ENCODE results near the gene GTF3A.

DNA sequence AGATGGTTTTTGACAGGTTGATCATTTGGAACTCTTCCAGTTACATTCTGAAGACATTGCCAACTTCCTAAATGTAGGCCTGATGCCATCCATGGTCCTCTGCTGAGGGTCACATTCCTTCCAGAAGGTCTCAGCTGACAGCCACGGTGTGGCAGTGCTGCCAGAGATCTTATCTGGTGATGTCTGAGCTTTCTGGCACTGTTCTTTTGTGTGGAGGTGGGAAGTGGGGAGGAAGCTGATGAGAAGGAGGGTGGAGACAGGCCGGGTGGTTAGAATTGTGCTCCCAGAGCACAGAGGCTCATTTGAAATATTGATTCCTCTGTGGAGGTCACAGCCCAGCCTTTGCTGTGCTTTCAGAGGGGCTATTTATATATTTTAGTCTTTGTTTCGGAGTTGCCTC, 42.1 kb downstream of the GTF3A start:
- TF ChIP-seq, protein P1, sequence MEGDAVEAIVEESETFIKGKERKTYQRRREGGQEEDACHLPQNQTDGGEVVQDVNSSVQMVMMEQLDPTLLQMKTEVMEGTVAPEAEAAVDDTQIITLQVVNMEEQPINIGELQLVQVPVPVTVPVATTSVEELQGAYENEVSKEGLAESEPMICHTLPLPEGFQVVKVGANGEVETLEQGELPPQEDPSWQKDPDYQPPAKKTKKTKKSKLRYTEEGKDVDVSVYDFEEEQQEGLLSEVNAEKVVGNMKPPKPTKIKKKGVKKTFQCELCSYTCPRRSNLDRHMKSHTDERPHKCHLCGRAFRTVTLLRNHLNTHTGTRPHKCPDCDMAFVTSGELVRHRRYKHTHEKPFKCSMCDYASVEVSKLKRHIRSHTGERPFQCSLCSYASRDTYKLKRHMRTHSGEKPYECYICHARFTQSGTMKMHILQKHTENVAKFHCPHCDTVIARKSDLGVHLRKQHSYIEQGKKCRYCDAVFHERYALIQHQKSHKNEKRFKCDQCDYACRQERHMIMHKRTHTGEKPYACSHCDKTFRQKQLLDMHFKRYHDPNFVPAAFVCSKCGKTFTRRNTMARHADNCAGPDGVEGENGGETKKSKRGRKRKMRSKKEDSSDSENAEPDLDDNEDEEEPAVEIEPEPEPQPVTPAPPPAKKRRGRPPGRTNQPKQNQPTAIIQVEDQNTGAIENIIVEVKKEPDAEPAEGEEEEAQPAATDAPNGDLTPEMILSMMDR (IDR thresholded peaks at IDR 0.05 in 2 of 3, conservative IDR thresholded peaks at IDR 0.05 in 1 of 3; ENCODE audit: insufficient read depth in 2 of 3, low read depth in 1 of 3, low read length in 3 of 3): no peak
- TF ChIP-seq NR3C1 (CRISPR knock-in tag; IDR thresholded peaks at IDR 0.05): no peak
- TF ChIP-seq EZH2 (IDR thresholded peaks at IDR 0.05; ENCODE audit: borderline replicate concordance, low read depth, low read length): no peak
- TF ChIP-seq, protein P2, sequence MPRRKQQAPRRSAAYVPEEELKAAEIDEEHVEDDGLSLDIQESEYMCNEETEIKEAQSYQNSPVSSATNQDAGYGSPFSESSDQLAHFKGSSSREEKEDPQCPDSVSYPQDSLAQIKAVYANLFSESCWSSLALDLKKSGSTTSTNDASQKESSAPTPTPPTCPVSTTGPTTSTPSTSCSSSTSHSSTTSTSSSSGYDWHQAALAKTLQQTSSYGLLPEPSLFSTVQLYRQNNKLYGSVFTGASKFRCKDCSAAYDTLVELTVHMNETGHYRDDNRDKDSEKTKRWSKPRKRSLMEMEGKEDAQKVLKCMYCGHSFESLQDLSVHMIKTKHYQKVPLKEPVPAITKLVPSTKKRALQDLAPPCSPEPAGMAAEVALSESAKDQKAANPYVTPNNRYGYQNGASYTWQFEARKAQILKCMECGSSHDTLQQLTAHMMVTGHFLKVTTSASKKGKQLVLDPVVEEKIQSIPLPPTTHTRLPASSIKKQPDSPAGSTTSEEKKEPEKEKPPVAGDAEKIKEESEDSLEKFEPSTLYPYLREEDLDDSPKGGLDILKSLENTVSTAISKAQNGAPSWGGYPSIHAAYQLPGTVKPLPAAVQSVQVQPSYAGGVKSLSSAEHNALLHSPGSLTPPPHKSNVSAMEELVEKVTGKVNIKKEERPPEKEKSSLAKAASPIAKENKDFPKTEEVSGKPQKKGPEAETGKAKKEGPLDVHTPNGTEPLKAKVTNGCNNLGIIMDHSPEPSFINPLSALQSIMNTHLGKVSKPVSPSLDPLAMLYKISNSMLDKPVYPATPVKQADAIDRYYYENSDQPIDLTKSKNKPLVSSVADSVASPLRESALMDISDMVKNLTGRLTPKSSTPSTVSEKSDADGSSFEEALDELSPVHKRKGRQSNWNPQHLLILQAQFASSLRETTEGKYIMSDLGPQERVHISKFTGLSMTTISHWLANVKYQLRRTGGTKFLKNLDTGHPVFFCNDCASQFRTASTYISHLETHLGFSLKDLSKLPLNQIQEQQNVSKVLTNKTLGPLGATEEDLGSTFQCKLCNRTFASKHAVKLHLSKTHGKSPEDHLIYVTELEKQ (CRISPR knock-in tag; IDR thresholded peaks at IDR 0.05): no peak
- TF ChIP-seq HDAC1 (IDR thresholded peaks at IDR 0.05): no peak
- no peak for TF ChIP-seq ZNF77 (CRISPR knock-in tag; IDR thresholded peaks at IDR 0.05)
- no peak for TF ChIP-seq ZNF512 (tag; IDR thresholded peaks at IDR 0.05)
- TF ChIP-seq FOS (IDR thresholded peaks at IDR 0.05; ENCODE audit: extremely low read depth, insufficient read length): no peak
- no peak for TF ChIP-seq FOXJ2 (tag; IDR thresholded peaks at IDR 0.05)

Data from K562 (cell line).